Endothelial cell of umbilical vein (primary cell): ENCODE data around the gene SYTL2. TPM values are rescaled to one million over a fixed set of nuclear protein-coding genes. Genes with fewer than 3 reads are reported as not detected.
"Not testable (repeated sequence)": the region's sequence is repeated elsewhere in the genome, so short reads cannot be mapped to it uniquely, and the experiment has no call there.

Experiments
- BruUV-seq: library from RNA; stranded (reverse); fragments of 400-500 nt; replicated peaks from 2 replicates; lab custom pipeline; 2021; lab: Mats Ljungman, UMichigan
- CTCF ChIA-PET: fragments of 300-600, 350-600 bp; sonication (Branson Sonifier 250); formaldehyde crosslinking; loops from one replicate; lab custom pipeline; 2021; ENCODE audit warnings: antibody characterized with exemption, inconsistent platforms; lab: Charles Lee
- POLR2A ChIA-PET: fragments of 300-600, 350-600 bp; sonication (Branson Sonifier 250); formaldehyde crosslinking; loops from one replicate; lab custom pipeline; 2021; ENCODE audit warnings: antibody characterized with exemption, inconsistent platforms; lab: Charles Lee
- DNase-seq: peaks from one replicate; pipeline ENCODE4 v3.0.0-alpha.2; 2011; ENCODE audit warnings: low read depth, low spot score
- FAIRE-seq: peaks from 2 replicates; lab custom pipeline; 2011; peaks lifted over from hg19 to GRCh38; lab: Jason Lieb, UNC
- H2AFZ ChIP-seq: 2 replicates; pipeline ENCODE4 v1.6.0; 2012; ENCODE audit warnings: low read depth, low read length, control low read depth, inconsistent platforms
- H3K27ac ChIP-seq: 2 replicates; pipeline ENCODE4 v1.5.1; 2011; ENCODE audit warnings: low read depth, mild to moderate bottlenecking, control low read depth, low read length, moderate library complexity; ENCODE audit not compliant: insufficient read depth
- H3K27me3 ChIP-seq, 2 experiments: 2 replicates each; pipeline versions ENCODE4 v1.6.0 to v1.6.1; 2011; ENCODE audit warnings: low read length in 2 of 2, mixed read lengths in 1 of 2; ENCODE audit not compliant: control insufficient read depth in 2 of 2, insufficient read depth in 2 of 2
- H3K36me3 ChIP-seq, 2 experiments: 2 replicates in 1 of 2; 3 replicates in 1 of 2; pipeline ENCODE4 v1.5.1; 2011; ENCODE audit warnings: low read length in 2 of 2, mild to moderate bottlenecking in 1 of 2, moderate library complexity in 1 of 2; ENCODE audit not compliant: control insufficient read depth in 2 of 2, insufficient read depth in 2 of 2; ENCODE audit errors: extremely low read depth in 1 of 2
- H3K4me1 ChIP-seq: 3 replicates; pipeline ENCODE4 v1.5.1; 2011; ENCODE audit warnings: mild to moderate bottlenecking, low read length; ENCODE audit not compliant: control insufficient read depth, insufficient read depth; ENCODE audit errors: extremely low read depth
- H3K4me2 ChIP-seq: 2 replicates; pipeline ENCODE4 v1.6.1; 2011; ENCODE audit warnings: low read length, control low read depth, mixed read lengths; ENCODE audit not compliant: insufficient read depth
- H3K4me3 ChIP-seq, 3 experiments: fragments of 200-600 bp in 1 of 3; sonication (generic), shearing (Covaris generic) in 1 of 3; replicated peaks in 1 of 3; 2 replicates each; pipeline ENCODE4 v1.5.1; 2011 to 2016; ENCODE audit warnings: control low read depth in 3 of 3, low read length in 3 of 3, mild to moderate bottlenecking in 2 of 3, inconsistent platforms in 1 of 3, low read depth in 1 of 3, moderate library complexity in 1 of 3; ENCODE audit not compliant: insufficient read depth in 1 of 3
- H3K79me2 ChIP-seq: 2 replicates; pipeline ENCODE4 v1.6.0; 2012; ENCODE audit warnings: low read length, inconsistent platforms; ENCODE audit not compliant: control insufficient read depth, insufficient read depth
- H3K9ac ChIP-seq: replicated peaks from 2 replicates; pipeline ENCODE3; 2011; ENCODE audit warnings: low read length, control low read depth; ENCODE audit not compliant: insufficient read depth; ENCODE audit errors: extremely low read depth
- H3K9me1 ChIP-seq: replicated peaks from 3 replicates; pipeline ENCODE4 v1.6.0; 2011; ENCODE audit warnings: mild to moderate bottlenecking, low read length; ENCODE audit not compliant: control insufficient read depth, insufficient read depth; ENCODE audit errors: extremely low read depth
- H3K9me3 ChIP-seq: replicated peaks from 2 replicates; pipeline ENCODE4 v1.5.1; 2012; ENCODE audit warnings: low read length, inconsistent platforms; ENCODE audit not compliant: control insufficient read depth, insufficient read depth
- H4K20me1 ChIP-seq: replicated peaks from 2 replicates; pipeline ENCODE3; 2011; ENCODE audit warnings: mild to moderate bottlenecking, low read length; ENCODE audit not compliant: control insufficient read depth, insufficient read depth; ENCODE audit errors: extremely low read depth
- CTCF ChIP-seq, 2 donors: IDR thresholded peaks; 1 replicate in 1 of 2; 2 replicates in 1 of 2; pipeline ENCODE4 v1.5.1; 2011; ENCODE audit warnings: low read length in 2 of 2, mild to moderate bottlenecking in 2 of 2, moderate library complexity in 2 of 2, control low read depth in 1 of 2, inconsistent platforms in 1 of 2, low read depth in 1 of 2; ENCODE audit not compliant: insufficient read depth in 1 of 2; ENCODE audit errors: extremely low read depth in 1 of 2
- EZH2 ChIP-seq: IDR thresholded peaks from 2 replicates; pipeline ENCODE4 v1.6.1; 2012; ENCODE audit warnings: borderline replicate concordance, low read depth, mild to moderate bottlenecking, moderate library complexity, low read length, inconsistent platforms; ENCODE audit not compliant: severe bottlenecking
- FOS ChIP-seq: IDR thresholded peaks from 2 replicates; pipeline ENCODE4 v1.6.1; 2011; ENCODE audit warnings: mild to moderate bottlenecking, low read length, moderate library complexity, borderline replicate concordance; ENCODE audit not compliant: insufficient read depth
- GATA2 ChIP-seq: IDR thresholded peaks from 2 replicates; pipeline ENCODE4 v1.7.0; 2011; ENCODE audit warnings: low read depth, mild to moderate bottlenecking, moderate library complexity, mixed read lengths, low read length; ENCODE audit not compliant: insufficient read length, insufficient read depth
- MYC ChIP-seq: IDR thresholded peaks from one replicate; pipeline ENCODE4 v1.6.1; 2011; ENCODE audit warnings: mild to moderate bottlenecking, low read depth, low read length
- POLR2A ChIP-seq: IDR thresholded peaks from 2 replicates; pipeline ENCODE4 v1.6.1; 2012; ENCODE audit warnings: low read depth, mild to moderate bottlenecking, control low read depth, low read length
- dilution Hi-C: fragments of 300-500 bp; cut with MboI; formaldehyde crosslinking; loops from one replicate; pipeline ENCODE4 v1.15.0; 2019; ENCODE audit warnings: low sequenced_read_pairs; ENCODE audit not compliant: extremely low pct_ligation_motif_present
- intact Hi-C: fragments of 100-400 bp; cut with micrococcal nuclease; formaldehyde crosslinking; loops from one replicate; pipeline ENCODE4 v1.10.0; 2022
- polyA plus RNA-seq, 4 experiments: library from polyadenylated mRNA; depleted of rRNA in 3 of 4; stranded (reverse) in 3 of 4; unstranded in 1 of 4; fragments of >200 nt; gene quantifications; 2 replicates each; pipeline versions ENCODE4 v1.2.1 to v1.2.3, GENCODE V29; 2011 to 2012; ENCODE audit warnings: missing spikeins in 1 of 4
- total RNA-seq: library from RNA; stranded (reverse); gene quantifications from 2 replicates; pipeline ENCODE4 v1.2.3, GENCODE V29; 2021

Gene SYTL2
- total and polyA plus RNA-seq, 2 donors (not counting 3 experiments of a cell fraction or from before 2014, with no cell fraction given), result 1.4 to 2.4 TPM

- DNase-seq, result no peak
- dilution Hi-C loops, result no loop called here
Observed at GRCh38 chr11:85779956-85780640, 30.8 kb downstream of the SYTL2 start.

DNA sequence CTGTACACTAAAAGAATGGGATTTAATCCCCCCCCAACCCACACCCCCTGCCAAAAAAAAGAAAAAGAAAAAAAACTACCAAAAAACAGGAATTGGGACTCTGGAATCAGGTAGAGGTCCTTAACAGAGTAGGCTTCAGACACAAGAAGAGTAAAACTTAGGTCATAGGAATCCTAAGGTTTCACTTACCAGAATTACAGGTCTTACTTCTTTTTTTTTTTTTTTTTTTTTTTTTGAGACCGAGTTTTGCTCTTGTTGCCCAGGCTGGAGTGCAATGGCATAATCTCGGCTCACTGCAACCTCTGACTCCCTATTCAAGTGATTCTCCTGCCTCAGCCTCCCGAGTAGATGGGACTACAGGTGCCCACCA is 33.4 kb downstream of the SYTL2 start:
- H3K4me3 ChIP-seq, intact Hi-C loops, FAIRE-seq, H3K4me2 ChIP-seq, H4K20me1 ChIP-seq, H3K79me2 ChIP-seq, H3K9ac ChIP-seq, CTCF ChIA-PET, H3K9me1 ChIP-seq, POLR2A ChIA-PET, H2AFZ ChIP-seq, dilution Hi-C loops, H3K27ac ChIP-seq, BruUV-seq, H3K4me1 ChIP-seq, DNase-seq, H3K36me3 ChIP-seq, H3K9me3 ChIP-seq: not testable (repeated sequence)
- H3K27me3 ChIP-seq, result peaks cover 15 to 17% of the 10 kb centered on the region in 2 experiments

More at GRCh38 chr11:85779956-85780640, 30.8 kb downstream of the SYTL2 start:
- no peaks in the 10 kb centered on the region for H4K20me1 ChIP-seq
- H3K4me2 ChIP-seq, result no peak overlapping the region
- no peaks in the 10 kb centered on the region for H3K4me1 ChIP-seq
- no peaks in the 10 kb centered on the region for H3K9me1 ChIP-seq
- POLR2A ChIA-PET, result no interaction called here
- FAIRE-seq, result no peak
- no peaks in the 10 kb centered on the region for H3K9me3 ChIP-seq
- intact Hi-C loops, result no loop called here
- no peak overlapping the region for H3K4me3 ChIP-seq
- CTCF ChIA-PET, result interaction anchor here (1.0 kb wide), 1 partner anchor 87 kb away, joined by 3 read pairs; no protein-coding TSS in a partner anchor
- no peak overlapping the region for H3K9ac ChIP-seq
- H2AFZ ChIP-seq, result no peak overlapping the region
- H3K36me3 ChIP-seq, result no peaks in the 10 kb centered on the region
- H3K79me2 ChIP-seq, result no peaks in the 10 kb centered on the region
- H3K27me3 ChIP-seq, result peaks cover 11 to 23% of the 10 kb centered on the region in 2 experiments
- BruUV-seq, result no TSS peak
- H3K27ac ChIP-seq, result no peak overlapping the region
- TF ChIP-seq FOS (no peak), CTCF (IDR thresholded peaks at IDR 0.05; ENCODE audit: extremely low read depth in 1 of 2, insufficient read depth in 1 of 2, low read depth in 1 of 2, low read length in 2 of 2) (no peak), EZH2 (no peak), POLR2A (no peak), MYC (no peak), GATA2 (no peak)
